DOHH2 (cell line): ENCODE results near the gene NOD2.

ENCODE experiments used
- EZH2phosphoT487 ChIP-seq: fragments of 200-600 bp; sonication (generic); IDR thresholded peaks from 2 replicates; pipeline ENCODE4 v1.6.1; 2017; ENCODE audit warnings: borderline replicate concordance, mild to moderate bottlenecking, antibody characterized with exemption, low read length, moderate library complexity, mixed read lengths
- TF ChIP-seq, protein P1 (sequence below): fragments of 200-600 bp; sonication (generic); IDR thresholded peaks from one replicate; pipeline ENCODE4 v1.5.1; 2014; ENCODE audit warnings: antibody characterized with exemption, mild to moderate bottlenecking, low read depth, low read length; ENCODE audit not compliant: poor library complexity, severe bottlenecking

DNA sequence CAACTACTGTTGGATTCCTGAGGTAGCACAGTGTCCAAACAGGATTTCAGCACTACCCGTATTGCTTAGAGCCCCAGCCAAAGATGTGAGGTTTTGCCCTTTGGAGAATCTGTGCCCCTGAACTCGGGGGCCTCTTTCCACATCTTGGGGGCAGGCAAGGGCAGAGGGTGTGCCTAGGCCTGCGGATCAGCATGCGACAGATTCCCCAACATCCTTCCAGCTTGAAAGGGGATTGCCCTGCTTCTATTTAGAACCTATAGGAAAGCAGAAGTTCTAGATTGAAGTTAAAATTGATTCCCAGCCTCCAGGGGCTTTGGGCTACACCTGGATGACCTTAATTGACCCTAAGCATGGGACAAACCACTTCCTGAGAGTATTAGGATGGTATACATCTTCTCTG is 19.6 kb downstream of the NOD2 start:
- TF ChIP-seq, protein P1, sequence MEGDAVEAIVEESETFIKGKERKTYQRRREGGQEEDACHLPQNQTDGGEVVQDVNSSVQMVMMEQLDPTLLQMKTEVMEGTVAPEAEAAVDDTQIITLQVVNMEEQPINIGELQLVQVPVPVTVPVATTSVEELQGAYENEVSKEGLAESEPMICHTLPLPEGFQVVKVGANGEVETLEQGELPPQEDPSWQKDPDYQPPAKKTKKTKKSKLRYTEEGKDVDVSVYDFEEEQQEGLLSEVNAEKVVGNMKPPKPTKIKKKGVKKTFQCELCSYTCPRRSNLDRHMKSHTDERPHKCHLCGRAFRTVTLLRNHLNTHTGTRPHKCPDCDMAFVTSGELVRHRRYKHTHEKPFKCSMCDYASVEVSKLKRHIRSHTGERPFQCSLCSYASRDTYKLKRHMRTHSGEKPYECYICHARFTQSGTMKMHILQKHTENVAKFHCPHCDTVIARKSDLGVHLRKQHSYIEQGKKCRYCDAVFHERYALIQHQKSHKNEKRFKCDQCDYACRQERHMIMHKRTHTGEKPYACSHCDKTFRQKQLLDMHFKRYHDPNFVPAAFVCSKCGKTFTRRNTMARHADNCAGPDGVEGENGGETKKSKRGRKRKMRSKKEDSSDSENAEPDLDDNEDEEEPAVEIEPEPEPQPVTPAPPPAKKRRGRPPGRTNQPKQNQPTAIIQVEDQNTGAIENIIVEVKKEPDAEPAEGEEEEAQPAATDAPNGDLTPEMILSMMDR: no peak
- no peak for TF ChIP-seq EZH2phosphoT487
